H1 (cell line): ENCODE results near the gene GNB1L. TPM values are rescaled to one million over a fixed set of nuclear protein-coding genes. Genes with fewer than 3 reads are reported as not detected.

Experiments
- CTCF ChIA-PET: fragments of 300-600 bp; sonication (Branson Sonifier 250); formaldehyde crosslinking; loops from one replicate; lab custom pipeline; 2021; ENCODE audit not compliant: partially characterized antibody; lab: Charles Lee
- POLR2A ChIA-PET: fragments of 300-600 bp; sonication (Branson Sonifier 250); formaldehyde crosslinking; loops from one replicate; lab custom pipeline; 2021; ENCODE audit warnings: inconsistent platforms; ENCODE audit not compliant: partially characterized antibody; lab: Charles Lee
- DNase-seq, 2 experiments: peaks; one replicate each; pipeline versions ENCODE4 v3.0.0 to v3.0.0-alpha.2; 2010 to 2022; ENCODE audit warnings: low spot score in 2 of 2, low read depth in 1 of 2, mixed read lengths in 1 of 2
- FAIRE-seq: peaks from 2 replicates; lab custom pipeline; 2011; peaks lifted over from hg19 to GRCh38; lab: Jason Lieb, UNC
- H2AFZ ChIP-seq: 2 replicates; pipeline ENCODE4 v1.8.1; 2012; ENCODE audit warnings: low read length, inconsistent platforms
- H2AK5ac ChIP-seq: 2 replicates; pipeline ENCODE4 v1.6.1; 2013; ENCODE audit warnings: low read depth, low read length
- H2BK120ac ChIP-seq: replicated peaks from 2 replicates; pipeline ENCODE3; 2013; ENCODE audit warnings: low read depth, low read length, inconsistent platforms
- H2BK12ac ChIP-seq: 2 replicates; pipeline ENCODE4 v1.6.1; 2013; ENCODE audit warnings: low read depth, low read length
- H2BK15ac ChIP-seq: 2 replicates; pipeline ENCODE4 v1.6.1; 2013; ENCODE audit warnings: low read length
- H2BK20ac ChIP-seq: 2 replicates; pipeline ENCODE4 v1.6.1; 2013; ENCODE audit warnings: low read length
- H2BK5ac ChIP-seq: 2 replicates; pipeline ENCODE4 v1.6.1; 2013; ENCODE audit warnings: low read depth, low read length
- H3K14ac ChIP-seq: 2 replicates; pipeline ENCODE4 v1.6.1; 2013; ENCODE audit warnings: inconsistent platforms; ENCODE audit not compliant: insufficient read length
- H3K18ac ChIP-seq: 2 replicates; pipeline ENCODE4 v1.6.1; 2013; ENCODE audit warnings: low read length; ENCODE audit errors: extremely low read depth
- H3K23ac ChIP-seq: 2 replicates; pipeline ENCODE4 v1.6.1; 2013; ENCODE audit warnings: inconsistent platforms; ENCODE audit not compliant: insufficient read length
- H3K23me2 ChIP-seq: 2 replicates; pipeline ENCODE4 v1.6.1; 2013; ENCODE audit warnings: low read depth, low read length
- H3K27ac ChIP-seq: 2 replicates; pipeline ENCODE4 v1.6.1; 2011; ENCODE audit warnings: low read depth, low read length, inconsistent platforms
- H3K27me3 ChIP-seq, 4 experiments: replicated peaks in 1 of 4; 1 replicate in 1 of 4; 2 replicates in 3 of 4; pipeline versions ENCODE4 v1.6.1 to v1.8.1; 2011 to 2013; ENCODE audit warnings: low read length in 3 of 4, mild to moderate bottlenecking in 3 of 4, inconsistent platforms in 2 of 4, mixed read lengths in 2 of 4, moderate library complexity in 1 of 4; ENCODE audit not compliant: control insufficient read depth in 3 of 4, insufficient read depth in 3 of 4; ENCODE audit errors: extremely low read depth in 1 of 4
- H3K36me3 ChIP-seq, 4 experiments: 2 replicates each; pipeline versions ENCODE4 v1.6.1 to v1.8.1; 2011 to 2013; ENCODE audit warnings: mild to moderate bottlenecking in 4 of 4, low read length in 3 of 4, moderate library complexity in 2 of 4, control low read depth in 1 of 4, inconsistent platforms in 1 of 4; ENCODE audit not compliant: insufficient read depth in 4 of 4, control insufficient read depth in 2 of 4
- H3K4ac ChIP-seq: replicated peaks from 2 replicates; pipeline ENCODE3; 2013; ENCODE audit warnings: low read length, low read depth, mixed read lengths, inconsistent platforms; ENCODE audit not compliant: insufficient read length
- H3K4me1 ChIP-seq, 4 experiments: replicated peaks in 1 of 4; 1 replicate in 1 of 4; 2 replicates in 3 of 4; pipeline versions ENCODE4 v1.6.1 to v1.8.1; 2011 to 2013; ENCODE audit warnings: low read length in 3 of 4, inconsistent platforms in 2 of 4, mixed read lengths in 1 of 4; ENCODE audit not compliant: insufficient read depth in 4 of 4, control insufficient read depth in 3 of 4
- H3K4me2 ChIP-seq, 2 experiments: 2 replicates each; pipeline versions ENCODE4 v1.6.1 to v1.8.1; 2011 to 2013; ENCODE audit warnings: low read depth in 2 of 2, low read length in 2 of 2, control low read depth in 1 of 2, inconsistent platforms in 1 of 2, mild to moderate bottlenecking in 1 of 2; ENCODE audit not compliant: insufficient read depth in 1 of 2
- H3K4me3 ChIP-seq, 4 experiments: fragments of 200-600, 300-600 bp in 1 of 4; sonication (generic), shearing (Covaris generic), sonication (Bioruptor Twin) in 1 of 4; 2 replicates each; pipeline versions ENCODE4 v1.5.1 to v1.8.1; 2011 to 2016; ENCODE audit warnings: low read length in 4 of 4, low read depth in 3 of 4, control low read depth in 2 of 4, inconsistent platforms in 2 of 4, mild to moderate bottlenecking in 2 of 4, mixed read lengths in 1 of 4, moderate library complexity in 1 of 4; ENCODE audit not compliant: insufficient read depth in 2 of 4; ENCODE audit errors: extremely low read depth in 1 of 4
- H3K56ac ChIP-seq: replicated peaks from 2 replicates; pipeline ENCODE3; 2013; ENCODE audit warnings: low read depth, mild to moderate bottlenecking, mixed read lengths, low read length, inconsistent platforms; ENCODE audit not compliant: insufficient read length
- H3K79me1 ChIP-seq: 2 replicates; pipeline ENCODE4 v1.6.1; 2013; ENCODE audit warnings: low read depth, low read length, control low read depth
- H3K79me2 ChIP-seq, 2 experiments: 2 replicates each; pipeline versions ENCODE4 v1.6.1 to v1.8.1; 2012 to 2013; ENCODE audit warnings: low read length in 2 of 2, mild to moderate bottlenecking in 2 of 2, inconsistent platforms in 1 of 2; ENCODE audit not compliant: insufficient read depth in 2 of 2, control insufficient read depth in 1 of 2
- H3K9ac ChIP-seq, 4 experiments: replicated peaks in 1 of 4; 1 replicate in 1 of 4; 2 replicates in 3 of 4; pipeline versions ENCODE4 v1.6.1 to v1.8.1; 2011 to 2013; ENCODE audit warnings: low read depth in 3 of 4, low read length in 3 of 4, control low read depth in 2 of 4, mild to moderate bottlenecking in 2 of 4, moderate library complexity in 2 of 4, inconsistent platforms in 1 of 4; ENCODE audit errors: extremely low read depth in 1 of 4
- H3K9me3 ChIP-seq, 2 experiments: 2 replicates each; pipeline versions ENCODE4 v1.6.1 to v1.8.1; 2012 to 2013; ENCODE audit warnings: mild to moderate bottlenecking in 2 of 2, moderate library complexity in 2 of 2, control low read depth in 1 of 2, inconsistent platforms in 1 of 2, low read depth in 1 of 2, low read length in 1 of 2, mixed read lengths in 1 of 2; ENCODE audit not compliant: insufficient read depth in 2 of 2
- H4K20me1 ChIP-seq, 2 experiments: replicated peaks in 1 of 2; 2 replicates each; pipeline versions ENCODE3 to v1.8.1; 2011 to 2013; ENCODE audit warnings: inconsistent platforms in 2 of 2, low read length in 2 of 2, mild to moderate bottlenecking in 1 of 2; ENCODE audit not compliant: insufficient read depth in 2 of 2, control insufficient read depth in 1 of 2
- H4K5ac ChIP-seq: 2 replicates; pipeline ENCODE4 v1.6.1; 2013; ENCODE audit warnings: low read length, low read depth, mixed read lengths, inconsistent platforms; ENCODE audit not compliant: insufficient read length
- H4K8ac ChIP-seq: 2 replicates; pipeline ENCODE4 v1.8.0; 2013; ENCODE audit warnings: mild to moderate bottlenecking, moderate library complexity, low read length, inconsistent platforms; ENCODE audit not compliant: insufficient read depth; ENCODE audit errors: extremely low read depth
- H4K91ac ChIP-seq: replicated peaks from 2 replicates; pipeline ENCODE3; 2013; ENCODE audit warnings: low read length, mixed read lengths, inconsistent platforms; ENCODE audit not compliant: insufficient read length
- CREB1 ChIP-seq: IDR thresholded peaks from 2 replicates; pipeline ENCODE4 v1.6.1; 2012; ENCODE audit warnings: inconsistent platforms
- POU5F1 ChIP-seq: IDR thresholded peaks from 2 replicates; pipeline ENCODE4 v1.6.1; 2011; ENCODE audit warnings: low read depth, mild to moderate bottlenecking, low read length, moderate library complexity
- RFX5 ChIP-seq: IDR thresholded peaks from 2 replicates; pipeline ENCODE4 v1.6.1; 2011; ENCODE audit warnings: low read depth, low read length, improper control_type of control experiment, borderline replicate concordance
- WGBS, 2 experiments: shearing (Covaris generic) in 1 of 2; methylation state at CpG; one replicate each; pipeline versions ENCODE4 v1.1.6 to v1.1.7; 2013 to 2015; ENCODE audit warnings: low lambda C conversion rate in 2 of 2, mixed read lengths in 2 of 2, inconsistent platforms in 1 of 2, low coverage in 1 of 2, missing lambda C conversion rate in 1 of 2; ENCODE audit not compliant: insufficient replicate concordance in 2 of 2, insufficient coverage in 1 of 2, insufficient read length in 1 of 2; ENCODE audit errors: extremely low coverage in 1 of 2, missing lambda C conversion rate in 1 of 2; 5-methylcytosine and 5-hydroxymethylcytosine counted together
- polyA plus RNA-seq, 7 experiments: library from polyadenylated mRNA; depleted of rRNA in 3 of 7; stranded (reverse) in 5 of 7; unstranded in 2 of 7; fragments of >200 nt in 5 of 7; fragments of 200-250 nt in 2 of 7; gene quantifications; 1 replicate in 5 of 7; 2 replicates in 1 of 7; 4 replicates in 1 of 7; pipeline versions ENCODE4 v1.2.1 to v1.2.3, GENCODE V29; 2011 to 2013; ENCODE audit warnings: missing spikeins in 2 of 7, mixed read lengths in 2 of 7
- total RNA-seq: library from RNA; stranded (reverse); fragmentation: NEBNext Ultra II Directional; extraction: Animal tissue kit (Norgen Biotek cat#: 25700); gene quantifications from 2 replicates; pipeline ENCODE4 v1.2.1, GENCODE V29; 2021

GNB1L gene
- total and polyA plus RNA-seq, 2 of the 8 experiments (the other 6 are each of a cell fraction or from before 2014, with no cell fraction given) = 14.0 to 15.6 TPM

GRCh38 chr22:19747551-19747950, 107.1 kb downstream of the GNB1L start:
- CTCF ChIA-PET = interaction anchor here (1.2 to 16.5 kb wide), 9 partner anchors 10 to 166 kb away, joined by 3 to 168 read pairs (median 4); no protein-coding TSS in a partner anchor

More at GRCh38 chr22:19747551-19747950, 107.1 kb downstream of the GNB1L start:
- Histone ChIP-seq H3K9me3 (no peaks in the 10 kb centered on the region), H3K23ac (no peak overlapping the region), H3K4me3 (no peak overlapping the region), H4K91ac (no peak overlapping the region), H2BK5ac (no peak overlapping the region), H2AFZ (no peak overlapping the region), H3K9ac (no peak overlapping the region), H2BK12ac (no peak overlapping the region), H3K79me2 (no peaks in the 10 kb centered on the region), H2BK120ac (no peak overlapping the region), H3K4me1 (peaks cover 0 to 10% (median 2%) of the 10 kb centered on the region in 4 experiments; a peak in 2 of 7 replicates), H3K4ac (no peak overlapping the region), H2AK5ac (no peak overlapping the region), H4K20me1 (no peaks in the 10 kb centered on the region), H3K36me3 (no peaks in the 10 kb centered on the region), H3K79me1 (no peaks in the 10 kb centered on the region), H3K4me2 (no peak overlapping the region), H3K27me3 (peaks cover 0 to 7% (median 4%) of the 10 kb centered on the region in 4 experiments; a peak in 5 of 7 replicates), H3K18ac (no peak overlapping the region), H3K23me2 (no peaks in the 10 kb centered on the region; the same call in 1 of the 2 replicates), H3K56ac (no peak overlapping the region), H2BK20ac (no peak overlapping the region), H2BK15ac (no peak overlapping the region), H4K8ac (no peak overlapping the region), H3K27ac (no peak overlapping the region), H3K14ac (no peak overlapping the region), H4K5ac (no peak overlapping the region)
- no peak for DNase-seq
- POLR2A ChIA-PET = interaction anchor here (0.6 to 1.5 kb wide), 3 partner anchors 9 to 24 kb away, joined by 3 to 4 read pairs (median 3); partner anchors contain the start of gene GP1BB
- FAIRE-seq = no peak
- WGBS, 2 experiments = 79% methylated on average over 7 of the region's 12 CpGs; no CpG with 5 or more reads in 1 of the 2 experiments
- TF ChIP-seq CREB1 (no peak), POU5F1 (no peak), RFX5 (no peak)
